Endothelial cell of umbilical vein (primary cell): Measurements from ENCODE around the gene EPYC. TPM values are rescaled to one million over a fixed set of nuclear protein-coding genes. Genes with fewer than 3 reads are reported as not detected.

ENCODE experiments used
- BruUV-seq: library from RNA; stranded (reverse); fragments of 400-500 nt; replicated peaks from 2 replicates; lab custom pipeline; 2021; lab: Mats Ljungman, UMichigan
- CTCF ChIA-PET: fragments of 300-600, 350-600 bp; sonication (Branson Sonifier 250); formaldehyde crosslinking; loops from one replicate; lab custom pipeline; 2021; ENCODE audit warnings: antibody characterized with exemption, inconsistent platforms; lab: Charles Lee
- POLR2A ChIA-PET: fragments of 300-600, 350-600 bp; sonication (Branson Sonifier 250); formaldehyde crosslinking; loops from one replicate; lab custom pipeline; 2021; ENCODE audit warnings: antibody characterized with exemption, inconsistent platforms; lab: Charles Lee
- DNase-seq: peaks from one replicate; pipeline ENCODE4 v3.0.0-alpha.2; 2011; ENCODE audit warnings: low read depth, low spot score
- FAIRE-seq: peaks from 2 replicates; lab custom pipeline; 2011; peaks lifted over from hg19 to GRCh38; lab: Jason Lieb, UNC
- H2AFZ ChIP-seq: 2 replicates; pipeline ENCODE4 v1.6.0; 2012; ENCODE audit warnings: low read depth, low read length, control low read depth, inconsistent platforms
- H3K27ac ChIP-seq: 2 replicates; pipeline ENCODE4 v1.5.1; 2011; ENCODE audit warnings: low read depth, mild to moderate bottlenecking, control low read depth, low read length, moderate library complexity; ENCODE audit not compliant: insufficient read depth
- H3K27me3 ChIP-seq, 2 experiments: 2 replicates each; pipeline versions ENCODE4 v1.6.0 to v1.6.1; 2011; ENCODE audit warnings: low read length in 2 of 2, mixed read lengths in 1 of 2; ENCODE audit not compliant: control insufficient read depth in 2 of 2, insufficient read depth in 2 of 2
- H3K36me3 ChIP-seq, 2 experiments: 2 replicates in 1 of 2; 3 replicates in 1 of 2; pipeline ENCODE4 v1.5.1; 2011; ENCODE audit warnings: low read length in 2 of 2, mild to moderate bottlenecking in 1 of 2, moderate library complexity in 1 of 2; ENCODE audit not compliant: control insufficient read depth in 2 of 2, insufficient read depth in 2 of 2; ENCODE audit errors: extremely low read depth in 1 of 2
- H3K4me1 ChIP-seq: 3 replicates; pipeline ENCODE4 v1.5.1; 2011; ENCODE audit warnings: mild to moderate bottlenecking, low read length; ENCODE audit not compliant: control insufficient read depth, insufficient read depth; ENCODE audit errors: extremely low read depth
- H3K4me2 ChIP-seq: 2 replicates; pipeline ENCODE4 v1.6.1; 2011; ENCODE audit warnings: low read length, control low read depth, mixed read lengths; ENCODE audit not compliant: insufficient read depth
- H3K4me3 ChIP-seq, 3 experiments: fragments of 200-600 bp in 1 of 3; sonication (generic), shearing (Covaris generic) in 1 of 3; replicated peaks in 1 of 3; 2 replicates each; pipeline ENCODE4 v1.5.1; 2011 to 2016; ENCODE audit warnings: control low read depth in 3 of 3, low read length in 3 of 3, mild to moderate bottlenecking in 2 of 3, inconsistent platforms in 1 of 3, low read depth in 1 of 3, moderate library complexity in 1 of 3; ENCODE audit not compliant: insufficient read depth in 1 of 3
- H3K79me2 ChIP-seq: 2 replicates; pipeline ENCODE4 v1.6.0; 2012; ENCODE audit warnings: low read length, inconsistent platforms; ENCODE audit not compliant: control insufficient read depth, insufficient read depth
- H3K9ac ChIP-seq: replicated peaks from 2 replicates; pipeline ENCODE3; 2011; ENCODE audit warnings: low read length, control low read depth; ENCODE audit not compliant: insufficient read depth; ENCODE audit errors: extremely low read depth
- H3K9me1 ChIP-seq: replicated peaks from 3 replicates; pipeline ENCODE4 v1.6.0; 2011; ENCODE audit warnings: mild to moderate bottlenecking, low read length; ENCODE audit not compliant: control insufficient read depth, insufficient read depth; ENCODE audit errors: extremely low read depth
- H3K9me3 ChIP-seq: replicated peaks from 2 replicates; pipeline ENCODE4 v1.5.1; 2012; ENCODE audit warnings: low read length, inconsistent platforms; ENCODE audit not compliant: control insufficient read depth, insufficient read depth
- H4K20me1 ChIP-seq: replicated peaks from 2 replicates; pipeline ENCODE3; 2011; ENCODE audit warnings: mild to moderate bottlenecking, low read length; ENCODE audit not compliant: control insufficient read depth, insufficient read depth; ENCODE audit errors: extremely low read depth
- CTCF ChIP-seq, 2 donors: IDR thresholded peaks; 1 replicate in 1 of 2; 2 replicates in 1 of 2; pipeline ENCODE4 v1.5.1; 2011; ENCODE audit warnings: low read length in 2 of 2, mild to moderate bottlenecking in 2 of 2, moderate library complexity in 2 of 2, control low read depth in 1 of 2, inconsistent platforms in 1 of 2, low read depth in 1 of 2; ENCODE audit not compliant: insufficient read depth in 1 of 2; ENCODE audit errors: extremely low read depth in 1 of 2
- EZH2 ChIP-seq: IDR thresholded peaks from 2 replicates; pipeline ENCODE4 v1.6.1; 2012; ENCODE audit warnings: borderline replicate concordance, low read depth, mild to moderate bottlenecking, moderate library complexity, low read length, inconsistent platforms; ENCODE audit not compliant: severe bottlenecking
- FOS ChIP-seq: IDR thresholded peaks from 2 replicates; pipeline ENCODE4 v1.6.1; 2011; ENCODE audit warnings: mild to moderate bottlenecking, low read length, moderate library complexity, borderline replicate concordance; ENCODE audit not compliant: insufficient read depth
- GATA2 ChIP-seq: IDR thresholded peaks from 2 replicates; pipeline ENCODE4 v1.7.0; 2011; ENCODE audit warnings: low read depth, mild to moderate bottlenecking, moderate library complexity, mixed read lengths, low read length; ENCODE audit not compliant: insufficient read length, insufficient read depth
- JUN ChIP-seq: IDR thresholded peaks from 2 replicates; pipeline ENCODE4 v1.6.1; 2011; ENCODE audit warnings: borderline replicate concordance, low read depth; ENCODE audit not compliant: insufficient read length, insufficient read depth
- MAX ChIP-seq: IDR thresholded peaks from 2 replicates; pipeline ENCODE4 v1.6.1; 2011; ENCODE audit not compliant: insufficient read depth, insufficient read length
- MYC ChIP-seq: IDR thresholded peaks from one replicate; pipeline ENCODE4 v1.6.1; 2011; ENCODE audit warnings: mild to moderate bottlenecking, low read depth, low read length
- POLR2A ChIP-seq: IDR thresholded peaks from 2 replicates; pipeline ENCODE4 v1.6.1; 2012; ENCODE audit warnings: low read depth, mild to moderate bottlenecking, control low read depth, low read length
- POLR2AphosphoS5 ChIP-seq: IDR thresholded peaks from 2 replicates; pipeline ENCODE4 v1.6.1; 2012; ENCODE audit warnings: low read depth, mild to moderate bottlenecking, control low read depth, low read length, moderate library complexity; ENCODE audit not compliant: insufficient read depth
- dilution Hi-C: fragments of 300-500 bp; cut with MboI; formaldehyde crosslinking; loops from one replicate; pipeline ENCODE4 v1.15.0; 2019; ENCODE audit warnings: low sequenced_read_pairs; ENCODE audit not compliant: extremely low pct_ligation_motif_present
- intact Hi-C: fragments of 100-400 bp; cut with micrococcal nuclease; formaldehyde crosslinking; loops from one replicate; pipeline ENCODE4 v1.10.0; 2022
- polyA plus RNA-seq, 4 experiments: library from polyadenylated mRNA; depleted of rRNA in 3 of 4; stranded (reverse) in 3 of 4; unstranded in 1 of 4; fragments of >200 nt; gene quantifications; 2 replicates each; pipeline versions ENCODE4 v1.2.1 to v1.2.3, GENCODE V29; 2011 to 2012; ENCODE audit warnings: missing spikeins in 1 of 4
- total RNA-seq: library from RNA; stranded (reverse); gene quantifications from 2 replicates; pipeline ENCODE4 v1.2.3, GENCODE V29; 2021

The EPYC gene
- total and polyA plus RNA-seq, 2 donors (not counting 3 experiments of a cell fraction or from before 2014, with no cell fraction given), result not detected

- no peak for TF ChIP-seq JUN
- TF ChIP-seq CTCF (IDR thresholded peaks at IDR 0.05; ENCODE audit: extremely low read depth in 1 of 2, insufficient read depth in 1 of 2, low read depth in 1 of 2, low read length in 2 of 2), result no peak
- TF ChIP-seq GATA2, result no peak
- no peak for TF ChIP-seq MAX
- TF ChIP-seq EZH2, result no peak
- no peak for TF ChIP-seq POLR2AphosphoS5
- TF ChIP-seq MYC, result no peak
- TF ChIP-seq POLR2A, result no peak
- no peak for TF ChIP-seq FOS
- CTCF ChIA-PET, result interaction anchor here (0.7 to 1.2 kb wide), 3 partner anchors 11 to 91 kb away, joined by 3 to 4 read pairs (median 3); no protein-coding TSS in a partner anchor
- Histone ChIP-seq H3K9me1 (no peaks in the 10 kb centered on the region), H3K9me3 (no peaks in the 10 kb centered on the region), H3K27me3 (no peaks in the 10 kb centered on the region), H3K4me1 (no peaks in the 10 kb centered on the region), H3K79me2 (no peaks in the 10 kb centered on the region), H3K4me2 (no peak overlapping the region), H3K4me3 (no peak overlapping the region), H3K36me3 (no peaks in the 10 kb centered on the region), H2AFZ (peak overlapping the region; percentile 30), H3K9ac (no peak overlapping the region), H3K27ac (no peak overlapping the region), H4K20me1 (no peaks in the 10 kb centered on the region)
- intact Hi-C loops (no loop called here), dilution Hi-C loops (no loop called here)
- DNase-seq (peak; percentile 32), FAIRE-seq (no peak)
- POLR2A ChIA-PET, result no interaction called here
- no TSS peak for BruUV-seq
Observed at GRCh38 chr12:91017511-91018263, 12.9 kb upstream of the EPYC start.
